GM19328 (cell line): Measurements from ENCODE around the gene ARID5B.

Source experiments
- ATAC-seq: cut with Tn5 transposase; IDR thresholded peaks from one replicate; pipeline ENCODE4 v1.9.1; 2021; ENCODE audit warnings: mild to moderate bottlenecking, moderate library complexity; ENCODE audit not compliant: unreplicated experiment

Gene ARID5B

DNA sequence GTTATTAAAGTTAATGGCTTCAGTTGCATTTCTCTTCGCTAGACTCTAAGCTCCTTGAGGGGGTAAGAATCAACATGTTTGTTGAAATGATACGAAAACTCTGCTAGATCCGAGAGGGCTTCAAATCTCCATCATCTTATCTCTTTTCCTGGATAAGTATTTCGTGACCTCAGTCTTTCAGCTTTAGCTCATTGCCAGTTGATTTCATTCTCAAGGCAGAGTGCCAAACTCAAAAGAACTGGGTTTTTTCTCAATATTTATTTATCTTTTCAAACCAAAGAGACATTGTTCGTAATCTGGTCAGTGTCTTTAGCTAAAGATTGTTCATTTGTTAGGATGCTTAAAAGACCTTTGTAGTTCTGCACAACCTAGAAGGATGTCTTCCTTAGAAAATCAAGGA is 108.9 kb downstream of the ARID5B start:
- no peak for ATAC-seq

DNA sequence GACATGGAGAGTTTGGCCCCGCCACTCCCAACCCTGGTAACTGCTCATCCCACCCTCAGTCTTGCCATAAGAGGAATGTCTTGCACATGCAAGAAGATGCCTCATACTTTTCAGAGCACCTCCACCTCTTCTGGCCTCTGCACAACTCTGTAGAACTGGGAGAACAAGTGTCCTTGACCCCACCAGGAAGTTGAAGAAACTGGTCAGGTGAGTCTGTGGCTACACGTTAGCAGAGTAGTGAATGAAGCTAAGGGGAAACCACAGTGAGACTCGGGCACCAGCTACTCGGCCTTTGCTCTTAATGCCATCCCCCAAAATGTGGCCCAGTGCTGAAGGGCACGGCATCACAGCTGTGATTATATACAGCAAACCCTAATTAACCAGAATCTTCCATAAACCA is 110.1 kb downstream of the ARID5B start:
- ATAC-seq: no peak

GRCh38 chr10:62012318-62012717 is 110.8 kb downstream of the ARID5B start:
- ATAC-seq: no peak

DNA sequence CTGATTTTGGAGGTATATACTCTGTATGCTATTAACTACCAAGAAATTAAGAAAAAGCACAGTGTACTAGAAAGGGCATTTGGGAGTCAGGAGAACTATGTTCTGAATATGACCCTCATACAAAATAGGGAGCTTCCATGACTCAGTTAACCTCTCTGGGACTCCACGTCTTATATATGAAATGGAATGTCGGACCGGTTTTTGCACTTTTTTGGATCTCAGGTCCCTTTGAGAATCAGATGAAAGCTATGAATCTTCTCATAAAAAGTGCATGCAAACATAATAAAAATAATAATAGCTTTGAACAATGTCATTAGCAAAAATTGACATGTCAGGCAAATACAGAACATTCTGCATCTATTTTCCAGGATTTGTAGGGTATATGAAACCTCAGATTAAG is 113.0 kb downstream of the ARID5B start:
- ATAC-seq: no peak

GRCh38 chr10:62015994-62016393 is 114.5 kb downstream of the ARID5B start:
- ATAC-seq: no peak

DNA sequence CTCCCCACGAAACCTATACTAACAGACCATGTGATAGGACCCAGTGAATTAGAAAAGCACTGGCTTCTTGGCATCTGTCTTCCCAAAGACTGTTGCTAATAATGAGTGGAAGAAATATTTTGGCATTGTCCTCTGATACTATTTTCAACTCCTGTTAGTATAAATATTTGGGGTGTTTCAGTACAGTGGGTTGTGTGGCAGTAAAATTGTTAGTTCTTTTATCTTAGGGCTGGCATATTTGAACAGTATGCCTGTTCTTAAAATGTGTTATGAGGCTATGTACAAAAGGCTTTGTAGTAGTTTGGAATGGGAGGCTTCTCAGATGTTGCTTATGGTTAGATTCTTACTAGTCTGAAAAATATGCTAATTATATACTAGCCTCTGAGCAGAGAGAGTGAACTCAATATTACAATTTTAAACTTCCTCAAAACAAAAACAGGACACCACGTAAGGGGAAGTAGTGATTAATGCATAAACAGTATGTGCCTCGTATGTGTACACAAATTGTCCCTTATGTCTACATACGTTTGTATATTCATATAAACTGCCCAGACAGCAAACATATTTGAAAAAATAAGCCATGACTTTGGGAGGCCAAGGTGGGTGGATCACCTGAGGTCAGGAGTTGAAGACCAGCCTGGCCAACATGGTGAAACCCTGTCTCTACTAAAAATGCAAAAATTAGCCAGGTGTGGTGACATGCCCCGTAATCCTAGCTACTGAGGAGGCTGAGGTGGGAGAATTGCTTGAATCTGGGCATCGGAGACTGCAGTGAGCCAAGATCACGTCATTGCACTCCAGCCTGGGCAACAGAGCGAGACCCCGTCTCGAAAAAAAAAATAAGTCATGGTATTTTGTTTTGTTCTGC is 115.4 kb downstream of the ARID5B start:
- peak; percentile 65 for ATAC-seq

DNA sequence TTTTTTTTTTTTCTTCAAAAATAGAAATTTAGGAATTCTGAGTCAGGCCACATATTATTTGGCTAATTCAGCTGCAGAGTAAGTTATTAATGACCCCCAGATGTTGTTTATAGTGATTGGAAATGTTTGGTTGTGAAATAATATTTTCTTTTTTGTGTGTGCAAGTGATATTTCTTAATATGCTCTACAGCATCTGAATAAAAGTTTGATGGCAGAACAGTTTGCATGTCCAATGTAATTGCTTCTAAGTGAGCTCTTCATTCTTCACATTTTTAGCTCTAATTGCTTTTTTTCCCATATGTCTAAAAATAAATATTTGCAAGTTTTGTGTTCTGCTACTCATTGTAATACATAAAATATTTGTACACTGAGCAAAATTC is 116.0 kb downstream of the ARID5B start:
- ATAC-seq: no peak

GRCh38 chr10:62018131-62018911 is 116.8 kb downstream of the ARID5B start:
- ATAC-seq: no peak

GRCh38 chr10:62019013-62019684 is 117.7 kb downstream of the ARID5B start:
- ATAC-seq: no peak

DNA sequence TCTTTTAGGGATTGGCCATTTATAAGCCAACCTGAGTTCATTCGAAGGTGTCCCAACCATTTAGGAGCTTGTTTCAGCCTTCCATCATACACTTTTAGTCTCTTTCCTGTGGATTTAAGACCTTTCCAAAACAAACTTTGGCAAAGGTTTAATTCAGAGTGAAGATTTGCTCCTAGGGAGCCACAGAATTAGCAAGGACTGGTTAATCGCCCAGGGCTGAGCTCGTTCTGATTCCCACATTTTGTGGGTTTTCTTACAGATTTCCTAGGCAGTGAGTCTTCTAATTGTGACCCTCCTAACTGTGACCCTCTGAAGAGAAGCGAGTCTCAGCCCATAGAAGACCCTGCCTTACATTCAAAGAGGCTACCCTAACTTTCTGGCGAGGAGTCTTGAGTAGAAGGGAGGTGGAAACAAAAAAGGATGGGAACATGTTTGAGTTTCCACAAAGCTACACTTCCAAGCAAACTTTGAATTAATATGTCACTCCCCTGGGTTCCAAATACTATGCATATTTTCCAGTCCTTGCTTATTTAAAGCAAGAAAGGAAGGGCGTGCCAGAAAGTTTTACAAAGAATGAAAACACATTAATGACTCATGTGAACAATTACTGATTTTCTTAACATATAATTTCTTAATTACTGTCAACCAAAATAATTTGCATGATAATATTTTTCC is 118.3 kb downstream of the ARID5B start:
- no peak for ATAC-seq

DNA sequence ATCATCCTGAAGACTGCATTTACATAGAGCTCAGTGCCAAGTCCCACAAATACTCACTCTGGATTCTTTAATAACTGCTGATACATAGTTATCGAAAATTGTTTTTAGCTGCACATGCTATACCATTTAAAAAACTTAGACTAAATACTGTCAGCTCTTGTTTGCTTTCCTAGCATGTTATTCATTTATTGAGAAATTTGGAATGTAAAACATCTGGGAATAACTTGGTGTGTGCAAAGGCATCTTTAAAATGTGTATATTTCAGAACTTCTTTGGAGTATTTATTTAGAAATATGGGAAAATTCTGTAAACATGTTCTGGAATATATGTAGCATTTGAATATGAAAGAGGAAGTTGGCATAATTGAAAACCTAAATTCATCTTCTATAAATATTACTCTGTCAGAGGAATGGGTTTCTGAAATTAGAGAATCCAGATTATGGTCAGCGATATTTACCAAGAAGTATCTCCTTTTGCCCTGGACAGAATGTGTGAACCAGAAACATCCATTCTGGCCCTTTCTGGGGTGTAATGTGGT is 119.7 kb downstream of the ARID5B start:
- ATAC-seq: no peak

GRCh38 chr10:62021978-62022802 is 120.7 kb downstream of the ARID5B start:
- ATAC-seq: no peak

DNA sequence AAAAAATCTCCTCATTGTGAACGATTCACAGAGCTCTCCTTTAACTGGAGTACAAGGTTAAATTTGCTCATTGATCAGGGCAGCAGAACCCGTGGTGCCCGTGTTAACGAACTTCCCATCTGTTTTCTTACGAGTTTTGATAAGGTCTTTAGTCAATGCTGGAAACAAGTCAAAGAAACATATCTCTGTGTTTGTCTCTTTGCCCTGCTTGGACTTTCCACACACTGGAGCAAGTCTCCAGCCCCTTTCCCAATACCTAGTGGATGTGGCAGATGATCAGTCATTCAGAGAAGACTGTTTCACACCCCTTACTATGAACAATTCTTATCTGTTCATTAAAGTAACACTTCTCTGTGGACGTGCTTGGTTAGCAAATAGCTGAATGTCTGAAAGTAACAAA is 121.3 kb downstream of the ARID5B start:
- no peak for ATAC-seq

- no peak for ATAC-seq
Measured at GRCh38 chr10:62023329-62023728, 121.8 kb downstream of the ARID5B start.

GRCh38 chr10:62024026-62024701 is 122.7 kb downstream of the ARID5B start:
- ATAC-seq: no peak

GRCh38 chr10:62025134-62025794 is 123.8 kb downstream of the ARID5B start:
- ATAC-seq: no peak

DNA sequence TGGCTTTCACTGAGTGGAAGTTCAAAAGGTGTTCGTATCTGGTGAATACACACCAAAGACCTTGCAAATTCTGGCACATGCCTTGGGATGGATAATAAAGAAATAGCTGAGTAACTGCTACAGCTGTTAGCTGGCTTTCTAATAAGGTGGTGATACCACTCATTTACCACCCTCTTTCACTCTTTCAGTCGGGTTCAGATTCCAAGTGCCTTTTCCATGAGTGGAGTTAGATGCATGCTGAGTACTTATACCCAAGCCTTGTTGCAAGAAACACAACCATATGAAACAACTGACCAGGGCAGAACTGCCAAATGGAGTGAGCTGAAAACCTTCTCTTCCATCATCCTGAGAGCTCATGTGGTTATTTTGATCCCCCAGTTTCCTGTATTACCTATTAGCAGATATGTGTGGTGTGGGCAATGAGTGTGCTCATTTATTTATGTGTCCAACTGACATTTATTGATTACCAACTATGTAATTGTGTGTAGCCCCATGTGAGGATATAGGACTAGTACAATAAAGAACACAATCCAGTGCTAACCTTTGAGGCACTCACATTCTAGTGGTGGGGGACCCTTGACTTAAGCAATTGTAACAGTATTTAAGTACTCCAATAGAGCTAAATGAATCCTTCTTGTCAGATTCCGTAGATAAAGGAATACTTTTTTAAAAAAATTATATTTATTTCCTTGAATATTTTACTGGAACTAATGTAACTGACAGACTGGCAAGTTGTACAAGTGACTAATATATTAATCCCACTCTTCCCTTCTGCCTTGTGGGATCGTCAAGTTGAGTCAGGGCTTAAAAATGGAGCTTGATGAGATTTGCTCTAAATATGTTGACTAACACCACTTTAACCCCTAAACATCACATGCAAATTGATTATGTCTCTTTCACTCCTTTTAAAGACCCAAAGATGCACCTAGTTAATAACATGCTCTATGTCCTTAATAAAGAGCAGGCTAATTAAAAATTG is 124.7 kb downstream of the ARID5B start:
- ATAC-seq: no peak
